Epithelial cell of esophagus (primary cell): ENCODE measurements around the gene DCP1B.

Experiments used
- DNase-seq: peaks from one replicate; pipeline ENCODE4 v3.0.0; 2010; ENCODE audit warnings: low read depth
- H3K4me3 ChIP-seq: 2 replicates; pipeline ENCODE4 v1.5.1; 2011; ENCODE audit warnings: mild to moderate bottlenecking, low read length, control low read depth
- CTCF ChIP-seq: IDR thresholded peaks from 2 replicates; pipeline ENCODE4 v1.5.1; 2011; ENCODE audit warnings: low read depth, mild to moderate bottlenecking, low read length, control low read depth, inconsistent platforms; ENCODE audit not compliant: insufficient read depth; ENCODE audit errors: missing control alignments

Gene DCP1B

DNA sequence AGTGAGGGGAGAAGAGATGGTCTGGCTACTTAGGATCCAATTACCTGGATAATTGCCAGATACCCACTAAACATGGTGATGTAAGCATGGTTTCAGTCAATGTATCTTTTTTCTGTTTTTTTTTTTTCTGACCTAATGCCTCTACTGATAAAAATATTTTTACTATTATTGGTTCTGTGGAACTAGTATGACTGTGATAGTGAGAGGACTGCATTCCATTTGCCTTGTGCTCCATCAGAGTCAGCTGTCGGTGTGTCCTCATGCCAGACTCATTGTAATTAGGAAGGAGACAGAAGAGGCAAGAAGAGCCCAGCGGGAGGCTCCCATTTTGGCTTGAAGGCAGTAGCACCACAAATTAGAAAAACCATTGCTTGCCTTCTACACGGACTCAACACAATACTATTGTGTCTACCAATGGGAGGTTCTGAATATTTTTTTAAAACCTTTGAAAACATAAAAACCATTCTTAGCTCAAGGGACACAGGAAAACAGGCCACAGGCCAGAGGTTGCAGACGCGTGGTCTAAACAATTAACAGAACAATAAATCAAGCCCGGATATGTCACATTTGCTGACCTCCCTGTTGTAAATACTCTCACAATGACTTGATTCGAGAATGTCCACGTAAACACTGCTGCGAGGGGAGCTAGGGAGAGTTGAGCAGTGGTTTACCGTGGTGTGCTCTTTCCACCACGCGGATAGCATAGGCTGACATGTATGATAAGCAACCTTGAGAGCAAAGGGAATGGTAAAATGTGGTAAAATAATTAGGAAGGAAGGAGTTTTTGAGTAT, 13.5 kb upstream of the DCP1B start:
- no peak for TF ChIP-seq CTCF
- no peak overlapping the region for H3K4me3 ChIP-seq
- DNase-seq = no peak

DNA sequence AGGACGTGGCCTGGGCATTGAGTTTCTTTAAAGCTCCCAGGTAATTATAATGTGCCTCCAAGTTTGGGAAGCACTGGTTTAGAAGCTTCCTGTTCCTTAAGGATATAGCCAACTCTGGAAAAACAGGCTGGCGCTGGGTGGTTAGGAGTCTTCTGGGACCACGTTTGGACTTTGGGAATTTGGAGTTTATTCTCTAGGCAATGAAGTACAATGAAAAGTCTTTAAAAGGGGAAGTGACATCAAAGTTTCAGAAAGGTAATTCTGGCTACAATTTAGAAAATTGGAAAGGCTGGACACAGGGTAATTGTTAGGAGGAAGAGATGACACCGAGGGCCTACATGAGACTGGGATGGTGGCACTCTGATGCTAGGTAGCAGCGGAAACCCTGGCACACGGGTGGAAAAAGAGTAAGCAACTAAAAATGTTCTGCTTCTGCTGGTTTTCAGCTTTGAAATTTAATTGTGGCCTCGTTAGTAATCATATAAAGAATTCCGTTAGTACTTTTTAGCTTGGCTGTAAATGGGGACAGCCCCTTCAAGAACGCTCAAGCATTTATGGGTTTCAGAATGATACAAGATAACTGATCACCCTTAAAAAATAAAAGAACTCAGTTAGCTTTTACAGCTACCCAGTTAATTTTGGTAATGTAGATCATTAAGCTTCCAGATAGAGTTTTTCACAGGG, 12.7 kb upstream of the DCP1B start:
- no peak for TF ChIP-seq CTCF
- no peak for DNase-seq
- no peak overlapping the region for H3K4me3 ChIP-seq

- no peak for TF ChIP-seq CTCF
- no peak for DNase-seq
- no peak overlapping the region for H3K4me3 ChIP-seq
Observed at GRCh38 chr12:2014231-2014630, 10.0 kb upstream of the DCP1B start.

- no peak for DNase-seq
- TF ChIP-seq CTCF = no peak
- no peak overlapping the region for H3K4me3 ChIP-seq
Observed at GRCh38 chr12:2013527-2014223, 9.4 kb upstream of the DCP1B start.

DNA sequence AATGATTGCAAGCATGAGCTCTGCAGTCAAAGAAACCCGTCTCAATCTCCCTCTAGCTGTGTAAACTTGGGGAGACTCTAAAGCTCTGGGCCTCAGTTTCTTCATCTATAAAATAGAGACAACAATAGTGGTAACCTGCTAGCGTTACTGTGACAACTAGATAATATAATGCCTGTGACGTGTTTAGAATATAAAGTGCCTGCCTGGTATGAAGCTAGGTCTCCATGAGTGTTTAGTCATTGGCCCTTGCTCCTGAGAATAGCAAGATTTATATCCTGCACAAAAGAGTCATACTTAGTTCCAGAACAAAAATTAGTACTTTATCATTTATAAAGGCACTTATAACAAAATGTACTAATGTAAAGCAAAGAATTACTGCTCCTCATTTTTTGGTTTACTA, 8.8 kb upstream of the DCP1B start:
- H3K4me3 ChIP-seq = no peak overlapping the region
- no peak for TF ChIP-seq CTCF
- no peak for DNase-seq

DNA sequence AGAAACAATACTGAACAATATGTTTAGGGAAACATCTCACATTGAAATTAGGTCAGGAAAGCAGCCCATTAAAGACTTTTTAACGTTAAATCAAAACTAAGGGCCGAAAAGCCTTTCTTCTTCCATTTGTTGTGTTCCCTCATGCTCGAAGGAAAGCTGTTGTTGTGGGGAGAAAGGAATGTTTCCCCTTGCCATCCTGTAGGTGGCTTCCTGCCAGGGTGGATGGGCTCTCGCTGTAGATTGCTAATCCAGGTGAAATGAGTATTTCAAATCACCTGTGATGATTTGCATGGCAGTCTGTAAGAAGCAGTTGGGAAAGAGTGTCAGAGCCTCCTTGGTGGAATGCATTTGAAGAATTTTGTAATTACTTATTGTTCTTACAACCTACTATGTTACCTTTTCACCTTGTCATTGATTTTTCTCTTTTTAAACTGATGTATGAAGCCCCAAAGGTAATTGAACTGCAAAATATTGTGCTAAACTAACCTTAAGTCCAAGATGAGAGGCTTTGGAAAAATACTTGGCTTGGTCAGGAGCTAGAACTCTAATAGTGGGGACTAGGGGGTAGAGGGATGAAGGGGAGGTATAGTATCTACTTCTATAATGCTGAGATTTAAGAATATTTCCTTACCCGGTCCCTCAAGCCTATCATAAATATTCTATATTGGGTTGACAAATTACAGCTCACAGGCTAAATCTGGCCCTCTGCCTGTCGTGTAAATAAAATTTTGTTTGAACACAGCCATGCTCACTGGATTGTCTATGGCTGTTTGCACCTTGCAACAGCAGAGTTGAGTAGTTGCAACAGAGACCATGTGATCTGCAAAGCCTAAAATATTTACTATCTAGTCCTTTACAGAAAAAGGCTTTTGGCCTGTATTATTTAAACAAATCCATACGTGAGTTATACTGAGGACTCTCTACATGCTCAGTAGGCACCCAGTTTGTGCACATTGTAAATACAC, 7.7 kb upstream of the DCP1B start:
- no peak overlapping the region for H3K4me3 ChIP-seq
- DNase-seq = no peak
- TF ChIP-seq CTCF = no peak
